ENCODE results near the gene AFG1L. TPM values are rescaled to one million over a fixed set of nuclear protein-coding genes. Genes with fewer than 3 reads are reported as not detected.
"Not testable (repeated sequence)": the region's sequence is repeated elsewhere in the genome, so short reads cannot be mapped to it uniquely, and the experiment has no call there.

AFG1L gene
- polyA plus RNA-seq, 4 donors = 7.6 to 9.8 (median 7.7) TPM

GRCh38 chr6:108448481-108448880 is 153.6 kb downstream of the AFG1L start:
- no peak for DNase-seq (ENCODE audit: low read depth in 4 of 4, low spot score in 3 of 4)

DNA sequence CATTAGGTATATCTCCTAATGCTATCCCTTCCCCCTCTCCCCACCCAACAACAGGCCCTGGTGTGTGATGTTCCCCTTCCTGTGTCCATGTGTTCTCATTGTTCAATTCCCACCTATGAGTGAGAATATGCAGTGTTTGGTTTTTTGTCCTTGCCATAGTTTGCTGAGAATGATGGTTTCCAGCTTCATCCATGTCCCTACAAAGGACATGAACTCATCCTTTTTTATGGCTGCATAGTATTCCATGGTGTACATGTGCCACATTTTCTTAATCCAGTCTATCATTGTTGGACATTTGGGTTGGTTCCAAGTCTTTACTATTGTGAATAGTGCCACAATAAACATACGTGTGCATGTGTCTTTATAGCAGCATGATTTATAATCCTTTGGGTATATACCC is 154.9 kb downstream of the AFG1L start:
- not testable (repeated sequence) for DNase-seq (ENCODE audit: low read depth in 4 of 4, low spot score in 3 of 4)

- no peak for DNase-seq (ENCODE audit: low read depth in 4 of 4, low spot score in 3 of 4)
Observed at GRCh38 chr6:108451816-108452215, 157.0 kb downstream of the AFG1L start.

GRCh38 chr6:108452711-108453195 is 157.9 kb downstream of the AFG1L start:
- no peak for DNase-seq (ENCODE audit: low read depth in 4 of 4, low spot score in 3 of 4)

DNA sequence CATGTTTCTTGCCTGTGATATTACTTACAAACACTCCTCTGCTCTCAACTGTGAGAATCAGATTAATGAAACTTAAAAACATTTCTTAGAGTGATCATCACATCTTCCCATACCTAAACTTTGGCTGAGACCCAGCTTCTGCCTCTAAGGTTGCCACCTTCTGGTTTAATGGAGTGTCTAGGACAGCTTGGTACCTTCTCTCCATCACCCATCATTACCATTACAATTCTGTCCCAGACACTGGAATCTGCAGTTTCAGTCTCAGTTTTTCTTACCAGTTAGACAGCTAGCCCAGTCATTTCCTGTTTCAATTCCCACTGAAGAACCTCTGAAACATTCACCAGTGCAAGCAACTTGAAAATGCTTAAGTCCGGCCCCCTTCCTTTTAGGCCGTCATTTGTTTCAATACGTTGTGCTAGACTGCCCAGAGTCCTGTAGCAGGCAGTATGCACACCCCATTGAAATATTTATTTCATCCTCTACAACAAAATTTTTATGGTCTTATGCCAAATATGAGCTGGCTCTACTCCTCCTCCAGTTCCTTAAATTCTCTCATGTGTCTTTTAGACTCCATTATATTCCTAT is 158.8 kb downstream of the AFG1L start:
- DNase-seq (ENCODE audit: low read depth in 4 of 4, low spot score in 3 of 4) = no peak

DNA sequence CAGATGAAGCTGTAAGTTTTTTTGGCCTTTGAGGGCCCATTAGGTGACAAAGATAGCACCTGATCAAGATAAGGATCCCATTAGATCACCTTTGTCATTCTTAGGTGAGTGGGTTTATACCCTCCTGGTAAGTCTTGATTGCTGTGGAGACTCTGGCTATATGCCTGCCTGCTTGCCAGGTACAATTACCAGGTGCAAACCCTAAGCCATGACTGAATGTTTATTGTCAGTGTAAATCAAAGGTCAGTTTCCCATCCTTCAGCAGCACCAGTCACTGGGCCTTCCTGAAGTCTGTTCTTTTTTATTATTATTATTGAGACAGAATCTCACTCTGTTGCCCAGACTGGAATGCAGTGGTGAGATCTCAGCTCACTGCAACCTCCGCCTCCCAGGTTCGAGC is 159.5 kb downstream of the AFG1L start:
- no peak for DNase-seq (ENCODE audit: low read depth in 4 of 4, low spot score in 3 of 4)

DNA sequence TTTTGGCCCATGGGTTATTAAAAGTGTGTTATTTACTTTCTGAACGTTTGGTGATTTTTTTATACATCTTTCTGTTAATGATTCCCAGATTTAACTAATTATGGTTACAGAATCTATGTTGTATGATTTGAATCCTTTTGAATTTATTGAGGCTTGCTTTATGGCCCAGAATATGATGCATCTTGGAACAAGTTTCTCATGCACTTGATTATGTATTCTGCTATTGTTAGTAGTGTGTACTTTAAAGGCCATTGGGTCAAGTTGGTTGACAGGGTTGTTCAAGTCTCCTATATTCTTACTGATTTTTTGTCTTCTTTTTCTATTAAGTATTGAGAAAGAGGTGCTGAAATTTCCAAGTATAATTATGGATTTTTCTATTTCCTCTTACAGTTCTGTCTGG is 160.8 kb downstream of the AFG1L start:
- no peak for DNase-seq (ENCODE audit: low read depth in 4 of 4, low spot score in 3 of 4)

GRCh38 chr6:108463784-108464183 is 168.9 kb downstream of the AFG1L start:
- no peak for DNase-seq (ENCODE audit: low read depth in 4 of 4, low spot score in 3 of 4)

GRCh38 chr6:108464418-108465097 is 169.7 kb downstream of the AFG1L start:
- no peak for DNase-seq (ENCODE audit: low read depth in 4 of 4, low spot score in 3 of 4)

- no peak for DNase-seq (ENCODE audit: low read depth in 4 of 4, low spot score in 3 of 4)
Observed at GRCh38 chr6:108465098-108465495, 170.2 kb downstream of the AFG1L start.

DNA sequence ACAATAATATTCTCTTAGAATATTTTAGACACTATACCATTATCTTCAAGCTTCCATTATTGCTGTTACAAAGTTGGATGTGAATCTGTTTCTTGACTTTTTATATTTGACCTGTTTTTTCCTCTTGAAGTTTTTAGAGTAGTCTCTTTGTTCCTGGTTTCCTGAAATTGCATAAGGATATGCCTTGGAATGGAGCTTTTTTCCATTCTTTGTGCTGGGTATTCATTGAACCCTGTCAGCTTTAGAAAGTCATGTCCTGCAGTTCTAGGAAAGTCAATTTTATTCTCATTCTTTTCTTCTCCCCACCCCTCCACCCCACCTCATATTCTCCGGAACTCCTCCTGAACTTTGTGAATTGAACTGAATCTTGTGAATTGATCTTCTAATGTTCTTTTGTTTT is 173.5 kb downstream of the AFG1L start:
- DNase-seq (ENCODE audit: low read depth in 4 of 4, low spot score in 3 of 4) = no peak

DNA sequence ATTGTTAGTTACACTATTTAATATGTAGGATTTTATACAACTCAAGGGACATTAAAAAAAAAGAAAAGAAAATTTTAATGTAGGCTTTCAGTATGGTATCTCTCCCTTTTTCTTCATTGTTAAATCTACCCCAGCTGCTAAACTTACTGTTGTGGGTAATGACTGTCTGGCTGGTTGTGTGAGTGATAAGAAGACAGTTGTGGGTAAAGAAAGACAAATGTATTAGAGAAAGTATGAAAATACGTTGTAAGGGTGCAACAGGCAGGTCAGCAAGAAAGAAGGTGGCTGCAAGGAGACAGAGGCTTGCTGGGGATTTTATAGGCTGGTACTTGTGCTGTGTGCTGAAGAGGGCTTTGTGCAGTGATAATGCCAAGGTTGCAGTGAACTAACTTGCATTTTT is 174.5 kb downstream of the AFG1L start:
- DNase-seq (ENCODE audit: low read depth in 4 of 4, low spot score in 3 of 4) = no peak

DNA sequence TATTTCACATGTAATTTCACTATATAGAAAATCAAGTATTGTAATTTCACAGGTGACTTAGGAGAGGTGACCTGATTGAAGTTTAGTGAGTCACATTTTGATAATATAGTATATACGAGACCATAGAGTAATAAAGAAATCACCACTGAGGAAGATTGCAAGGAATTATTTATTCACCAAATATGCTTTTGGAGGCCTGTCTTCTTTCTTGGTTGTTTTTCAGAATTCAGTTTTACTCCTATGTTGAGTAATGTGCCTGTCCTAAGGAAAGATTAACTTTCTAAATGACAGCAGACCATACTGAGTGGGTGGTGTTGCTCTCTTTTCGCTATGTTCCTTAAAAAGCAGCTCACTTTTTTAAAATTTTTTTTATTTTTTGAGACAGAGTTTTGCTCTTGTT is 178.3 kb downstream of the AFG1L start:
- no peak for DNase-seq (ENCODE audit: low read depth in 4 of 4, low spot score in 3 of 4)

GRCh38 chr6:108476376-108476775 is 181.5 kb downstream of the AFG1L start:
- no peak for DNase-seq (ENCODE audit: low read depth in 4 of 4, low spot score in 3 of 4)

- no peak for DNase-seq (ENCODE audit: low read depth in 4 of 4, low spot score in 3 of 4)
Observed at GRCh38 chr6:108476847-108477430, 182.1 kb downstream of the AFG1L start.

DNA sequence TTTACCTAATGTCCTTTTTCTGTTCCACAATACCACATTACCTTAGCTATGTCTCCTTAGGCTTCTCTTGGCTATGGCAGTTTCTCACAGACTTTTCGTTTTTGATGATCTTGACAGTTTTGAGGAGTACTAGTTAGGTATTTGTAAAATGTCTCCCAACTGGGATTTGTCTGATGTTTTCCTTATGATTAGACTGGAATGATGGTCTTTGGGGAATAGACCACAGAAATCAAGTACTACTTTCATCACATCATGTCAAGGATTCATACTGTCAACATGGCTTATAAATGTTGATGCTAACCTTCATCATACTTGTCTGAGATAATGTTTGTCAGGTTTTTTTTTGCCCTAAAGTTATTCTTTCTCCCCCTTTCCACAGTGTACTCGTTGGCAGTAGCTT is 187.7 kb downstream of the AFG1L start:
- DNase-seq (ENCODE audit: low read depth in 4 of 4, low spot score in 3 of 4) = no peak

DNA sequence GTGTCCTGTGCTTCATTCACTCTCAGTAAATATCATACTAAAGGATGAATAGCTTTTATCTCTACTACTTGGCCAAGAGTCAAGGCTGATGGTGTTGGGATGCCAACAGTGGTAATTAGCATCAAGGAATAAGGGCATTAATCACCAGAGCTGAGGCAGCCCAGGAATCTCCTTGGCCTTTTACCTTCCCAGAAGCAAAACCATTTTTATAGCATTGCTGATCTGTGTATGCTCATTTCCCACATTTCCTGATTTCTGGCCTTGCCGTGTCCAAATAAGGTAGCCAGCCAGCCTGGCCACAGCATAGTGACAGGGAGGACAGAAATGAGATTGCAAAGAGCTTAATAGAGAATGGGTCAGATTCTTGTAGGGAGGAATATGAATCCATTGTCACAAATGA is 189.2 kb downstream of the AFG1L start:
- DNase-seq (ENCODE audit: low read depth in 4 of 4, low spot score in 3 of 4) = no peak

DNA sequence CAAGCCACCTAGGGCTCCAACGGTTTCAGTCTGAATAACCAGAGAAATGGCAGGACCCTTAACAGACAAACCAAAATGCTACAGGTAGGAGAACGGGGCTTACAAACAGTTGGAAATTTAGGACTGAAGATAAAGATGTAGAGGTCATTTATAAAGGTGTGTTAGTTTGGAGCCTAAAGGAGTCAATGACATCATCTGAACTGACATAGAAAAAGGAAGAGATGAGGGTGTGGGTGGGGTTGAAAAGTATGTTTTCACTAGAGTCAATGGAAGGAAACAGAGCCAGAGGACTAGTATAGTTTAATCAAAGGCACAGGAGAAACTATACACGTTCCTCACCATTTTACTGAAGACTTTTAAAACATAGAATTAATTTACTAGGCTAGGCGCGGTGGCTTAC is 194.8 kb downstream of the AFG1L start:
- DNase-seq (ENCODE audit: low read depth in 4 of 4, low spot score in 3 of 4) = no peak

DNA sequence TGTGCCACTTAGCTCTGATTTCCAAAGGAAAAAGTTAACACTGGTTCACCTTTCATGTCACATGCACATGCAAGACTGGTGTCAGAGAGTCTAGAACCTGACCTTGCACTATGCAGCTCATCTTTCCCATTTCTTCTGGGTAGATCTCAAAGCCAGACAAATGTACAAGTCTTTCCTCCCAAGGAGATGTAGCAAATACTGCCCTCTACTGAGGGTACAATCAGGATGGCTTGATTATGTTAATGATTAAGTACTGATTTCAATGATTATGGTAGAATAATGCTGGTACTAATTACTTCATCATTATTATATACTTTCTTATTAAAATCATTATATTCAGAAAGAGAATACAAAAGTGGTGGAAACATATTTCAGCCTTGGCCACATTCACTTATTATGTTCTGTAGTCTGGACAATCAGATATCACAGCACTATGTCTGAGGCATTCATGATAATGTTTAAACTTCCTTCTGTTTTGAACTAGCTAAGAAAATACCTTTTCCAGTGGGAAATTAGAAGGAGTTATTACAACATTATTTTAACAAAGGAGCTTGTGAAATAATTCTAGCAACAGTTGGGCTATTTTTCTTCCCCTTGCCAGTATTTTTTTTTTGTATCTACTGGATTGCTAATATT is 197.4 kb downstream of the AFG1L start:
- peak in 3 of 4 donors; percentile 11 to 22 (median 18) for DNase-seq (ENCODE audit: low read depth in 4 of 4, low spot score in 3 of 4)

- DNase-seq (ENCODE audit: low read depth in 4 of 4, low spot score in 3 of 4) = no peak
Observed at GRCh38 chr6:108494434-108494833, 199.6 kb downstream of the AFG1L start.

DNA sequence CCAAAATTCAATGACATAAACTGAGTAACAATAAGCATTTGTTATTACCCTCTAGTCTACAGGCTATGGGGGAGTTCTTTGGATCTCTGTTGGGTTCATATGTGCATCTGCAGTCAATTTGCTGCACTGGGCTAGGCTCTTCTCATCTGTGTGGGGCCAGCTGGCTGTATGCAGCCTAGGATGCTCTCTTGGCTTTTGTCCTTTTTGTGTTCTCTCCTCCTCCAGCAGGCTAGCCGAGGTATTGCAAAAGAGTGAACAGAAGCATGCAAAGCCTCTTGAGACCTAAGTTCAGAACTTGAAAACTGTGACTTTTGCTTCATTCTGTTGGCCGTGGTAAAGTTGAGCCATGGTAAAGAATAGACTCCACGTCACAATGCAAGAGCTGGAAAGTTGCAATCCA is 203.0 kb downstream of the AFG1L start:
- DNase-seq (ENCODE audit: low read depth in 4 of 4, low spot score in 3 of 4) = no peak

DNA sequence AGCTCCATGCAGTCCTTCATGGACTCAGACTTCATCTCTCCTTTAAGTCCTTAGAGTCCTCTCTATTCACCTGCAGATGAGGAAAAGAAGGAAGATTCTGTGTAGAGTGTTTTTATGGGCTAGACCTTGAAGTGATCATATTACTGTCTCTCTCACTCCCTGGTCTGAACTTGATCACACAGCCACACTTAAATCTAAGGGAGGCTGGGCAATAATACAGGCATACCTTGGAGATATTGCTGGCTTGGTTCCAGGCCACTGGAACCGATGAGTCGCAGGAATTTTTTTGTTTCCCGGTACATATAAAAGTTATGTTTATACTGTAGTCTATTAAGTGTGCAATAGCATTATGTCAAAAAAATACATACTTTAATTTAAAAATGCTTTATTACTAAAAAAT is 206.7 kb downstream of the AFG1L start:
- DNase-seq (ENCODE audit: low read depth in 4 of 4, low spot score in 3 of 4) = no peak

All from right renal pelvis (tissue), 4 donors.